Right cardiac atrium (tissue), 5 donors: ENCODE measurements around the gene CSAD. TPM values are rescaled to one million over a fixed set of nuclear protein-coding genes. Genes with fewer than 3 reads are reported as not detected.
"Not testable (repeated sequence)": the region's sequence is repeated elsewhere in the genome, so short reads cannot be mapped to it uniquely, and the experiment has no call there.

Experiments
- ATAC-seq, 2 donors: fragments of 200-7000 bp; cut with Tn5 transposase; one replicate each; pipeline versions ENCODE4 v1.8.0 to v1.9.1; 2020; ENCODE audit warnings: moderate library complexity in 2 of 2, mild to moderate bottlenecking in 1 of 2
- DNase-seq, 3 donors: peaks; one replicate each; pipeline ENCODE4 v3.0.0-alpha.2; 2020
- H3K27ac ChIP-seq: one replicate; pipeline ENCODE4 v1.5.1; 2013; ENCODE audit warnings: mild to moderate bottlenecking, low read length, control low read depth, moderate library complexity
- H3K27me3 ChIP-seq: one replicate; pipeline ENCODE4 v1.6.1; 2013; ENCODE audit not compliant: control insufficient read depth, insufficient read depth
- H3K4me1 ChIP-seq: one replicate; pipeline ENCODE4 v1.6.1; 2013; ENCODE audit warnings: low read length; ENCODE audit not compliant: control insufficient read depth, insufficient read depth
- H3K4me3 ChIP-seq: one replicate; pipeline ENCODE4 v1.5.1; 2013; ENCODE audit warnings: low read length, control low read depth
- H3K9me3 ChIP-seq: one replicate; pipeline ENCODE4 v1.6.1; 2013; ENCODE audit warnings: low read length; ENCODE audit not compliant: control insufficient read depth
- WGBS: extraction: QIAGEN DNeasy Blood & Tissue Kit; methylation state at CpG from one replicate; pipeline ENCODE4 v1.1.7; 2013; 5-methylcytosine and 5-hydroxymethylcytosine counted together
- intact Hi-C, 4 donors: fragments of 100-400 bp; cut with DNase I; formaldehyde crosslinking; loops; one replicate each; pipeline versions ENCODE4 v1.11.0 to v1.14.0; 2022 to 2023
- polyA plus RNA-seq: library from polyadenylated mRNA; stranded (reverse); fragments of 200-250 nt; gene quantifications from one replicate; pipeline ENCODE4 v1.2.3, GENCODE V29; 2013
- total RNA-seq, 4 donors: library from RNA; stranded (reverse); fragmentation: NEBNext Ultra II Directional; extraction: Animal tissue kit (Norgen Biotek cat#: 25700); gene quantifications; one replicate each; pipeline ENCODE4 v1.2.1, GENCODE V29; 2021
- donor health status: healthy with polysubstance abuse.
- donor health status: DM: no; HTN: yes; CAD: no.
- donor health status: DM: no; HTN: no; CAD: no.
- donor health status: DM: no; HTN: yes; CAD: no; lungs with severe emphysema.
- donor health status: DM: yes; HTN: yes; CAD: no.

CSAD gene
- total and polyA plus RNA-seq, 5 donors, result 10.3 to 16.2 (median 12.5) TPM

GRCh38 chr12:53115112-53115890, 65.4 kb downstream of the CSAD start:
- no peak overlapping the region for H3K4me3 ChIP-seq
- no peaks in the 10 kb centered on the region for H3K9me3 ChIP-seq
- ATAC-seq, result peak; percentile 31 to 38
- H3K27me3 ChIP-seq, result no peaks in the 10 kb centered on the region
- no peaks in the 10 kb centered on the region for H3K4me1 ChIP-seq
- DNase-seq, result peak in 1 of 3 donors; percentile 52
- intact Hi-C loops, result no loop called here
- no peak overlapping the region for H3K27ac ChIP-seq
- WGBS, result 85% methylated on average over 33 of the region's 33 CpGs

- intact Hi-C loops, result no loop called here
- no peak for DNase-seq
- no peak for ATAC-seq
- Histone ChIP-seq H3K27ac (no peak overlapping the region), H3K4me1 (no peaks in the 10 kb centered on the region), H3K9me3 (no peaks in the 10 kb centered on the region), H3K27me3 (no peaks in the 10 kb centered on the region), H3K4me3 (no peak overlapping the region)
These were observed 66.8 kb downstream of the CSAD start for GRCh38 chr12:53113951-53114350.

GRCh38 chr12:53113136-53113705, 67.5 kb downstream of the CSAD start:
- no peak overlapping the region for H3K4me3 ChIP-seq
- WGBS, result 84% methylated on average over 12 of the region's 12 CpGs
- H3K9me3 ChIP-seq, result no peaks in the 10 kb centered on the region
- DNase-seq, result no peak
- H3K27ac ChIP-seq, result no peak overlapping the region
- intact Hi-C loops, result no loop called here
- H3K4me1 ChIP-seq, result no peaks in the 10 kb centered on the region
- ATAC-seq, result no peak
- H3K27me3 ChIP-seq, result no peaks in the 10 kb centered on the region

GRCh38 chr12:53112431-53112830, 68.3 kb downstream of the CSAD start:
- H3K4me3 ChIP-seq, H3K27me3 ChIP-seq, H3K4me1 ChIP-seq, DNase-seq, ATAC-seq, H3K27ac ChIP-seq, intact Hi-C loops, H3K9me3 ChIP-seq: not testable (repeated sequence)
- WGBS, result 93% methylated on average over 7 of the region's 7 CpGs

Other genes with a start within 250 kb of the CSAD start
- 10 to 100 TPM; 17.9 to 44.4 (median 31.7) TPM for gene KRT18, start 231.8 kb downstream of the CSAD start, total RNA-seq
- gene KRT18, start 231.8 kb downstream of the CSAD start, polyA plus RNA-seq, result 46.7 TPM
- 100 to 1,000 TPM; 391 to 552 (median 433) TPM for gene EIF4B, start 174.5 kb downstream of the CSAD start, total RNA-seq
- gene EIF4B, start 174.5 kb downstream of the CSAD start, polyA plus RNA-seq, result 65.5 TPM
- 100 to 1,000 TPM; 104 to 145 (median 116) TPM for gene TNS2, start 130.9 kb downstream of the CSAD start, total RNA-seq
- gene TNS2, start 130.9 kb downstream of the CSAD start, polyA plus RNA-seq, result 155 TPM
- 10 to 100 TPM; 40.8 to 59.6 (median 47.1) TPM for gene SPRYD3, start 101.5 kb downstream of the CSAD start, total RNA-seq
- 29.4 TPM for gene SPRYD3, start 101.5 kb downstream of the CSAD start, polyA plus RNA-seq
- 100 to 1,000 TPM in 3 of 4 donors, 10 to 100 TPM in 1; 49.7 to 178 (median 146) TPM for gene IGFBP6, start 83.3 kb downstream of the CSAD start, total RNA-seq
- 130 TPM for gene IGFBP6, start 83.3 kb downstream of the CSAD start, polyA plus RNA-seq
- gene SOAT2, start 77.4 kb downstream of the CSAD start, total RNA-seq, result under 1 TPM in 2 of 4 donors, not detected in 2; 0.17 to 0.18 TPM
- gene SOAT2, start 77.4 kb downstream of the CSAD start, polyA plus RNA-seq, result 0.07 TPM
- gene ZNF740, start 203 bp downstream of the CSAD start, total RNA-seq, result 10 to 100 TPM; 13.8 to 29.9 (median 22.4) TPM
- gene ZNF740, start 203 bp downstream of the CSAD start, polyA plus RNA-seq, result 5.3 TPM
- gene ITGB7, start 26.3 kb upstream of the CSAD start, total RNA-seq, result 1 to 10 TPM in 2 of 4 donors, under 1 TPM in 2; 0.88 to 2.8 (median 1.3) TPM
- gene ITGB7, start 26.3 kb upstream of the CSAD start, polyA plus RNA-seq, result 0.45 TPM
- gene RARG, start 51.3 kb upstream of the CSAD start, total RNA-seq, result 10 to 100 TPM; 11.7 to 26.2 (median 23.4) TPM
- 10.5 TPM for gene RARG, start 51.3 kb upstream of the CSAD start, polyA plus RNA-seq
- gene ESPL1, start 87.4 kb upstream of the CSAD start, total RNA-seq, result 1 to 10 TPM in 1 of 4 donors, under 1 TPM in 3; 0.23 to 1.2 (median 0.40) TPM
- 0.11 TPM for gene ESPL1, start 87.4 kb upstream of the CSAD start, polyA plus RNA-seq
- 100 to 1,000 TPM; 355 to 443 (median 395) TPM for gene PFDN5, start 114.6 kb upstream of the CSAD start, total RNA-seq
- gene PFDN5, start 114.6 kb upstream of the CSAD start, polyA plus RNA-seq, result 764 TPM
- 10 to 100 TPM; 28.9 to 44.3 (median 38.1) TPM for gene MYG1, start 118.8 kb upstream of the CSAD start, total RNA-seq
- gene MYG1, start 118.8 kb upstream of the CSAD start, polyA plus RNA-seq, result 37.3 TPM
- gene AAAS, start 140.7 kb upstream of the CSAD start, total RNA-seq, result 10 to 100 TPM; 30.5 to 48.9 (median 40.0) TPM
- 31.3 TPM for gene AAAS, start 140.7 kb upstream of the CSAD start, polyA plus RNA-seq
- not detected for gene SP7, start 155.4 kb upstream of the CSAD start, total RNA-seq
- not detected for gene SP7, start 155.4 kb upstream of the CSAD start, polyA plus RNA-seq
- gene SP1, start 199.3 kb upstream of the CSAD start, total RNA-seq, result 10 to 100 TPM; 30.2 to 39.9 (median 34.2) TPM
- gene SP1, start 199.3 kb upstream of the CSAD start, polyA plus RNA-seq, result 8.3 TPM
- under 1 TPM in 3 of 4 donors, not detected in 1; 0.54 to 0.88 (median 0.82) TPM for gene AMHR2, start 242.9 kb upstream of the CSAD start, total RNA-seq
- gene AMHR2, start 242.9 kb upstream of the CSAD start, polyA plus RNA-seq, result 0.48 TPM